OCI-LY3 (cell line): ENCODE results near the gene TTC7B.

Source experiments
- H2AFZ ChIP-seq: fragments of 200-600, 300-600 bp; shearing (Covaris generic); 2 replicates; pipeline ENCODE4 v1.6.0; 2014; ENCODE audit warnings: antibody characterized with exemption, low read depth, low read length
- H3K27ac ChIP-seq: fragments of 200-600, 300-600 bp; sonication (generic); 2 replicates; pipeline ENCODE4 v1.5.1; 2014; ENCODE audit warnings: mild to moderate bottlenecking, low read length, moderate library complexity, mixed read lengths
- H3K27me3 ChIP-seq: fragments of 200-600, 300-600 bp; sonication (generic); 2 replicates; pipeline ENCODE4 v1.6.1; 2014; ENCODE audit warnings: low read depth, low read length, mixed read lengths
- H3K36me3 ChIP-seq: fragments of 200-600, 300-600 bp; sonication (generic); replicated peaks from 2 replicates; pipeline ENCODE3; 2014; ENCODE audit warnings: low read depth, low read length, mixed read lengths
- H3K4me1 ChIP-seq: fragments of 300-600, 200-600 bp; sonication (generic); 2 replicates; pipeline ENCODE4 v1.6.1; 2014; ENCODE audit warnings: low read length, mixed read lengths
- H3K4me2 ChIP-seq: fragments of 200-600, 300-600 bp; sonication (generic); 2 replicates; pipeline ENCODE4 v1.6.1; 2014; ENCODE audit warnings: low read length, mixed read lengths
- H3K4me3 ChIP-seq: fragments of 300-600, 200-600 bp; sonication (generic); 2 replicates; pipeline ENCODE4 v1.5.1; 2014; ENCODE audit warnings: antibody characterized with exemption, mild to moderate bottlenecking, low read length, moderate library complexity
- H3K79me2 ChIP-seq: fragments of 300-600, 200-600 bp; shearing (Covaris generic); 2 replicates; pipeline ENCODE4 v1.6.1; 2014; ENCODE audit warnings: mild to moderate bottlenecking, low read length, mixed read lengths
- H3K9ac ChIP-seq: fragments of 300-600, 200-600 bp; shearing (Covaris generic); 2 replicates; pipeline ENCODE4 v1.6.0; 2014; ENCODE audit warnings: mild to moderate bottlenecking, low read length, moderate library complexity
- H3K9me3 ChIP-seq: fragments of 200-600, 300-600 bp; shearing (Covaris generic); 2 replicates; pipeline ENCODE4 v1.6.1; 2014; ENCODE audit warnings: low read length, mixed read lengths; ENCODE audit not compliant: insufficient read depth
- H4K20me1 ChIP-seq: fragments of 200-600, 300-600 bp; sonication (generic); 2 replicates; pipeline ENCODE4 v1.6.1; 2016; ENCODE audit warnings: low read length, mixed read lengths; ENCODE audit not compliant: insufficient read depth
- CTCF ChIP-seq: fragments of 200-600, 300-600 bp; sonication (generic); IDR thresholded peaks from 2 replicates; pipeline ENCODE4 v1.5.1; 2014; ENCODE audit warnings: antibody characterized with exemption, low read length, low read depth
- EZH2phosphoT487 ChIP-seq: fragments of 200-600 bp; shearing (Covaris generic); IDR thresholded peaks from 2 replicates; pipeline ENCODE4 v1.6.1; 2018; ENCODE audit warnings: antibody characterized with exemption, mixed run types, low read depth

The TTC7B gene

GRCh38 chr14:90600619-90601018 lies 215.6 kb downstream of the TTC7B start:
- Histone ChIP-seq H3K4me2 (no peak overlapping the region), H3K9me3 (no peaks in the 10 kb centered on the region), H3K79me2 (no peaks in the 10 kb centered on the region), H2AFZ (no peak overlapping the region), H3K4me3 (no peak overlapping the region), H3K27ac (no peak overlapping the region), H4K20me1 (no peaks in the 10 kb centered on the region), H3K4me1 (peaks cover 4% of the 10 kb centered on the region), H3K27me3 (peaks cover 18% of the 10 kb centered on the region), H3K36me3 (no peaks in the 10 kb centered on the region), H3K9ac (no peak overlapping the region)
- TF ChIP-seq EZH2phosphoT487 (no peak), CTCF (no peak)

DNA sequence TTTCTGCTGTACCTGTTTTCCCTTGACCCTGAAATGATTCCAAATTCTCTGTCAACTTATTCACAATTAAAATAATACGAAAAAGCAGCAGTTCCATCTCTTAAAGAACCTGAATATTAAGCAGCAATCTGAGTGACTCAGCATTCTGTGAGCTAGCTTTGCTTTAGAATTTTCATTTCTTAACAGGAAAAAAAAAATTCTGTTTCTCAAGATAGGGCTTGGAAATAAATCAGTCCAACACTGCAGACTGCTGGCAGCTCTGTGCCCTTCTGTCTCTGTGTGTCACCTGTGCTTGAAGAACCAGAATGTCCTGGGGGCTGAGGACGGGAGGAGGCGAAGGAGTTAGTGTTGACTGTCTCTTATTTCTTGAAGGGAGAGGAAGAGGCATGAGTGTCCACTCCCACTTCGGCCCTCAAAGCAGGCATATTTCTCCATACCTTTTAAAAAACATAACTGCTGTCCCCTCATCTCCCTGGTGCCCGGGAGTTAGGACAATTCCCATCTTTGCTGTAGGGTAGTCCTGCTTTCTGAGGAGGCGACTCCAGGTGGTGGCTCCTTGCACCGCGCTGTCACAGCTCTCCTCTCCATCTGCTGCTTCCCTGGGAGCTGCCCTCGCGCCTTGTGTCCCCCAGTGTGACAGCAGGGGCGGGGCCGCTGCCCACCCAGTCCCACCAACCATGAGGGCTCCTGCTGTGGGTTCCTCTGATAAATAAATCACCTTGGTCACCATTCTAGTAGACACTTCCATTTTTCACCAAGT lies 216.3 kb downstream of the TTC7B start:
- peaks cover 12% of the 10 kb centered on the region; the same call in 1 of the 2 replicates for H3K27me3 ChIP-seq
- H3K79me2 ChIP-seq, result no peaks in the 10 kb centered on the region
- no peak overlapping the region for H3K9ac ChIP-seq
- H3K9me3 ChIP-seq, result no peaks in the 10 kb centered on the region
- H3K27ac ChIP-seq, result no peak overlapping the region
- H3K36me3 ChIP-seq, result no peaks in the 10 kb centered on the region
- no peak overlapping the region for H3K4me3 ChIP-seq
- no peaks in the 10 kb centered on the region for H4K20me1 ChIP-seq
- TF ChIP-seq CTCF (0 out of 2 replicates have a peak, but pooled peaks have one; percentile 11), EZH2phosphoT487 (no peak)
- H3K4me1 ChIP-seq, result no peaks in the 10 kb centered on the region
- H3K4me2 ChIP-seq, result no peak overlapping the region
- no peak overlapping the region for H2AFZ ChIP-seq

DNA sequence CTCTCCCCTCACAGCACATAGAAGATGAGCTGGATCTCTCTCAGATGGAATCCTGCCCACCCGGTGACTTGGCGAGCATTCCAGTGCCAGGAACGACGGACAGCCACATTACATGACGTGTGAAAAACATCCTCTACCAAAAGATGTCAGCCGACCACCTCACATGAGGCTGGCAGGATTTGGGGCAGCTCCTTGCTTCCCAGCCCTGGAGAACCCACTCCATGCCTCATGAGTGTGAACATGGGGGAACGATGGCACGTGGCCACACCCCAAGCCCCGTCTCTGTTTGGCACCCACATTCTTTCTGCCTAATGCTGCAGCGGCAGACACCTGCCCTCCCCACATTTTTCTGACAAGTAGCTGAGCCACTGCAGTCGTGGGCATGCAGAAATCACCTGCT lies 216.9 kb downstream of the TTC7B start:
- H3K27me3 ChIP-seq, result peaks cover 6% of the 10 kb centered on the region; the same call in 1 of the 2 replicates
- H3K9me3 ChIP-seq, result no peaks in the 10 kb centered on the region
- H3K9ac ChIP-seq, result no peak overlapping the region
- no peak for TF ChIP-seq EZH2phosphoT487
- no peak for TF ChIP-seq CTCF
- H3K79me2 ChIP-seq, result no peaks in the 10 kb centered on the region
- no peaks in the 10 kb centered on the region for H3K4me1 ChIP-seq
- no peaks in the 10 kb centered on the region for H4K20me1 ChIP-seq
- no peaks in the 10 kb centered on the region for H3K36me3 ChIP-seq
- no peak overlapping the region for H3K4me2 ChIP-seq
- H3K27ac ChIP-seq, result no peak overlapping the region
- H3K4me3 ChIP-seq, result no peak overlapping the region
- H2AFZ ChIP-seq, result no peak overlapping the region

DNA sequence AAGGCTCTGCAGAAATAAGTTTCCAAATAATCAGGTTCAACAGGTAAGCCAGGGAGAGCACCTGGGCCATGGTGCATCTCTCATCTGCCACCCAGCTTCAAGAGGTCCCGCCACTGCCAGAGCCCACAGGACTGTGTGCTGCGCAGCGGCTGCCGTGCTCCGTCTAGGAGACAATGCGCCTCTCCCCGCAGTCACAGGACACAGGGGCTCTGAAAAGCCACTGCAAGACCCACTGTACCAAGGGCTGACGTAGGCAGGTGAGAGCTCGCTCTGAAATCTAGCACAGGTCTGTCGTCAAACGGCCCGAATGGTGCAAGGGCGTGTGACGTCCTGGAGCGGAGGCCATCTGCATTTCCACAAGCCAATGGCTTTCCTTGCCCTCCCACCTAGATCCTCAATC lies 218.3 kb downstream of the TTC7B start:
- H3K9me3 ChIP-seq, result no peaks in the 10 kb centered on the region
- no peaks in the 10 kb centered on the region for H3K36me3 ChIP-seq
- no peak overlapping the region for H3K27ac ChIP-seq
- TF ChIP-seq CTCF (no peak), EZH2phosphoT487 (no peak)
- no peaks in the 10 kb centered on the region for H3K27me3 ChIP-seq
- no peak overlapping the region for H3K4me3 ChIP-seq
- H2AFZ ChIP-seq, result no peak overlapping the region
- H3K9ac ChIP-seq, result no peak overlapping the region
- no peaks in the 10 kb centered on the region for H4K20me1 ChIP-seq
- H3K4me1 ChIP-seq, result no peaks in the 10 kb centered on the region
- H3K4me2 ChIP-seq, result no peak overlapping the region
- no peaks in the 10 kb centered on the region for H3K79me2 ChIP-seq
